ENCODE data around the gene AAK1.

DNA sequence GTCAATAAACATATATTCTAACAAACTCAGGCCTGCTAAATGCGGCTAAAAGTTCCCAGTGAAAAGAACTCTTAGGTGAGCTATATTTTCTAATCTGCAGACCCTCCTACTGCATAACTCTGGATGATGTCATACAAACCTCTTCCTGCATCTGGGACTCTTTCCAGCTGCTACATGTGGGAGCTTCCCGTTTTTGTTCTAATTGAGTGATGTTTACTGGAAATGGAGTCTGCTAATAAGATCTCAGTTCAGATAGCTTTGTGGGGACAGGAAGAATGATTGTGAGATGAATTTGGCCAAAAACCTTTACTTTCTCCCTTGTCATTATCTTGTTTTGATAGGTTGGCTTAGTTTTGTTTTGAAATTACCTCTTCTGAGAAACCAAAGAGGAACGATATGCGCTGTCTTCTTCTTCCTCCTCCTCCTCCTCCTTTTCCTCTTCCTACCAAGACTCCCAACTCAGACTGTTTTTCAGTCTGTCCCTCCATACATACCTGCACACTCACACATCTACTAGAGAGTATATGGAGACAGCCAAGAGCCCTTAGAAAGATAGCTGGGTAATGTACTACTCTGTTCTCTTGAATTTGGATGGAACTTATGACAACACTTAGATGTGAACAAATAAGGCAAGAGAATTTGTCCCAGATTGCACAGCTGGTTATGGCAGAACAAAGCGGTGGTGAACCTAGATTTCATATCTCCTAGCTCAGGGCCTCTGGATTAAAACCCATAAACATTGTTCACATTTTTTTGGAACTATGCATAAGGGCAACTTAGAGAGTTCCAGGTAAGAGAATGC, 39.8 kb upstream of the AAK1 start:
- TF ChIP-seq, protein P1, sequence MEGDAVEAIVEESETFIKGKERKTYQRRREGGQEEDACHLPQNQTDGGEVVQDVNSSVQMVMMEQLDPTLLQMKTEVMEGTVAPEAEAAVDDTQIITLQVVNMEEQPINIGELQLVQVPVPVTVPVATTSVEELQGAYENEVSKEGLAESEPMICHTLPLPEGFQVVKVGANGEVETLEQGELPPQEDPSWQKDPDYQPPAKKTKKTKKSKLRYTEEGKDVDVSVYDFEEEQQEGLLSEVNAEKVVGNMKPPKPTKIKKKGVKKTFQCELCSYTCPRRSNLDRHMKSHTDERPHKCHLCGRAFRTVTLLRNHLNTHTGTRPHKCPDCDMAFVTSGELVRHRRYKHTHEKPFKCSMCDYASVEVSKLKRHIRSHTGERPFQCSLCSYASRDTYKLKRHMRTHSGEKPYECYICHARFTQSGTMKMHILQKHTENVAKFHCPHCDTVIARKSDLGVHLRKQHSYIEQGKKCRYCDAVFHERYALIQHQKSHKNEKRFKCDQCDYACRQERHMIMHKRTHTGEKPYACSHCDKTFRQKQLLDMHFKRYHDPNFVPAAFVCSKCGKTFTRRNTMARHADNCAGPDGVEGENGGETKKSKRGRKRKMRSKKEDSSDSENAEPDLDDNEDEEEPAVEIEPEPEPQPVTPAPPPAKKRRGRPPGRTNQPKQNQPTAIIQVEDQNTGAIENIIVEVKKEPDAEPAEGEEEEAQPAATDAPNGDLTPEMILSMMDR (conservative IDR thresholded peaks at IDR 0.05; ENCODE audit: low read depth in 2 of 2) = no peak
- TF ChIP-seq, protein P2, sequence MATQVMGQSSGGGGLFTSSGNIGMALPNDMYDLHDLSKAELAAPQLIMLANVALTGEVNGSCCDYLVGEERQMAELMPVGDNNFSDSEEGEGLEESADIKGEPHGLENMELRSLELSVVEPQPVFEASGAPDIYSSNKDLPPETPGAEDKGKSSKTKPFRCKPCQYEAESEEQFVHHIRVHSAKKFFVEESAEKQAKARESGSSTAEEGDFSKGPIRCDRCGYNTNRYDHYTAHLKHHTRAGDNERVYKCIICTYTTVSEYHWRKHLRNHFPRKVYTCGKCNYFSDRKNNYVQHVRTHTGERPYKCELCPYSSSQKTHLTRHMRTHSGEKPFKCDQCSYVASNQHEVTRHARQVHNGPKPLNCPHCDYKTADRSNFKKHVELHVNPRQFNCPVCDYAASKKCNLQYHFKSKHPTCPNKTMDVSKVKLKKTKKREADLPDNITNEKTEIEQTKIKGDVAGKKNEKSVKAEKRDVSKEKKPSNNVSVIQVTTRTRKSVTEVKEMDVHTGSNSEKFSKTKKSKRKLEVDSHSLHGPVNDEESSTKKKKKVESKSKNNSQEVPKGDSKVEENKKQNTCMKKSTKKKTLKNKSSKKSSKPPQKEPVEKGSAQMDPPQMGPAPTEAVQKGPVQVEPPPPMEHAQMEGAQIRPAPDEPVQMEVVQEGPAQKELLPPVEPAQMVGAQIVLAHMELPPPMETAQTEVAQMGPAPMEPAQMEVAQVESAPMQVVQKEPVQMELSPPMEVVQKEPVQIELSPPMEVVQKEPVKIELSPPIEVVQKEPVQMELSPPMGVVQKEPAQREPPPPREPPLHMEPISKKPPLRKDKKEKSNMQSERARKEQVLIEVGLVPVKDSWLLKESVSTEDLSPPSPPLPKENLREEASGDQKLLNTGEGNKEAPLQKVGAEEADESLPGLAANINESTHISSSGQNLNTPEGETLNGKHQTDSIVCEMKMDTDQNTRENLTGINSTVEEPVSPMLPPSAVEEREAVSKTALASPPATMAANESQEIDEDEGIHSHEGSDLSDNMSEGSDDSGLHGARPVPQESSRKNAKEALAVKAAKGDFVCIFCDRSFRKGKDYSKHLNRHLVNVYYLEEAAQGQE (IDR thresholded peaks at IDR 0.05; ENCODE audit: unreplicated experiment) = no peak

Data from GM23338 (cell line).